Activated CD8-positive, alpha-beta T cell treated with anti-CD3 and anti-CD28 coated beads for 36 hours (primary cell): ENCODE measurements around the gene CDC5L. TPM values are rescaled to one million over a fixed set of nuclear protein-coding genes. Genes with fewer than 3 reads are reported as not detected.

ENCODE experiments used
- ATAC-seq: fragments of 200-7000 bp; cut with Tn5 transposase; one replicate; pipeline ENCODE4 v1.10.0; 2021; ENCODE audit warnings: mild to moderate bottlenecking, moderate library complexity
- CTCF ChIA-PET: fragments of 350-600 bp; sonication (Branson Sonifier 250); formaldehyde crosslinking; loops from one replicate; lab custom pipeline; 2021; ENCODE audit warnings: antibody characterized with exemption; lab: Charles Lee
- POLR2A ChIA-PET: fragments of 350-600 bp; sonication (Branson Sonifier 250); formaldehyde crosslinking; loops from one replicate; lab custom pipeline; 2021; ENCODE audit warnings: antibody characterized with exemption; lab: Charles Lee
- DNase-seq: peaks from one replicate; pipeline ENCODE4 v3.0.0-alpha.2; 2020
- H3K27ac Mint-ChIP-seq: one replicate; pipeline ENCODE4 v1.8.0; 2021; ENCODE audit warnings: mild to moderate bottlenecking, mixed read lengths
- H3K27me3 Mint-ChIP-seq: one replicate; pipeline ENCODE4 v1.8.0; 2021; ENCODE audit warnings: mixed read lengths
- H3K36me3 Mint-ChIP-seq: one replicate; pipeline ENCODE4 v1.8.0; 2021; ENCODE audit warnings: low read depth, mixed read lengths
- H3K4me1 Mint-ChIP-seq: one replicate; pipeline ENCODE4 v1.8.0; 2021; ENCODE audit warnings: low read depth, mixed read lengths
- H3K4me3 Mint-ChIP-seq: one replicate; pipeline ENCODE4 v1.8.0; 2021; ENCODE audit warnings: mild to moderate bottlenecking, moderate library complexity, mixed read lengths
- H3K9me3 Mint-ChIP-seq: one replicate; pipeline ENCODE4 v1.8.0; 2021; ENCODE audit warnings: mixed read lengths
- CTCF ChIP-seq: fragments of 200-600 bp; IDR thresholded peaks from one replicate; pipeline ENCODE4 v1.8.0; 2022; ENCODE audit warnings: antibody characterized with exemption, mild to moderate bottlenecking
- intact Hi-C: fragments of 100-400 bp; cut with micrococcal nuclease; formaldehyde crosslinking; loops from one replicate; pipeline ENCODE4 v1.10.0; 2022
- total RNA-seq, 2 experiments: library from RNA; stranded (reverse); gene quantifications; one replicate each; pipeline ENCODE4 v1.2.3, GENCODE V29; 2021

Gene CDC5L
- total RNA-seq, 2 experiments from 2014 or later, result 20.4 to 21.4 TPM

GRCh38 chr6:44422531-44422930 is 35.0 kb downstream of the CDC5L start:
- no peak for ATAC-seq
- ChIA-PET CTCF (interaction anchor here (1.1 to 2.3 kb wide), 2 partner anchors 14 to 118 kb away, joined by 3 to 6 read pairs; no protein-coding TSS in a partner anchor), POLR2A (no interaction called here)

GRCh38 chr6:44423306-44423705 is 35.8 kb downstream of the CDC5L start:
- H3K27ac Mint-ChIP-seq, result no peak overlapping the region
- H3K27me3 Mint-ChIP-seq, result no peaks in the 10 kb centered on the region
- no peak overlapping the region for H3K4me3 Mint-ChIP-seq
- H3K9me3 Mint-ChIP-seq, result no peaks in the 10 kb centered on the region
- ChIA-PET POLR2A (no interaction called here), CTCF (interaction anchor here (1.1 to 2.3 kb wide), 2 partner anchors 14 to 118 kb away, joined by 3 to 6 read pairs; no protein-coding TSS in a partner anchor)
- intact Hi-C loops, result no loop called here
- no peak for TF ChIP-seq CTCF
- ATAC-seq (no peak), DNase-seq (no peak)
- H3K4me1 Mint-ChIP-seq, result no peaks in the 10 kb centered on the region
- H3K36me3 Mint-ChIP-seq, result peaks cover 26% of the 10 kb centered on the region

More at GRCh38 chr6:44422531-44422930, 35.0 kb downstream of the CDC5L start:
- Mint-ChIP-seq H3K27ac (no peak overlapping the region), H3K4me1 (no peaks in the 10 kb centered on the region), H3K36me3 (peaks cover 28% of the 10 kb centered on the region), H3K4me3 (no peak overlapping the region), H3K9me3 (no peaks in the 10 kb centered on the region), H3K27me3 (no peaks in the 10 kb centered on the region)
- DNase-seq, result no peak
- TF ChIP-seq CTCF, result no peak
- intact Hi-C loops, result no loop called here

GRCh38 chr6:44425951-44426350 is 38.4 kb downstream of the CDC5L start:
- CTCF ChIA-PET, result interaction anchor here (0.6 to 1.3 kb wide), 2 partner anchors 28 to 37 kb away, joined by 3 to 4 read pairs; no protein-coding TSS in a partner anchor
- no peak overlapping the region for H3K27ac Mint-ChIP-seq
- no peak overlapping the region for H3K4me3 Mint-ChIP-seq
- intact Hi-C loops, result no loop called here
- no peak for DNase-seq
- H3K9me3 Mint-ChIP-seq, result no peaks in the 10 kb centered on the region
- POLR2A ChIA-PET, result no interaction called here
- no peak for ATAC-seq
- peaks cover 31% of the 10 kb centered on the region for H3K36me3 Mint-ChIP-seq
- no peaks in the 10 kb centered on the region for H3K27me3 Mint-ChIP-seq
- H3K4me1 Mint-ChIP-seq, result no peaks in the 10 kb centered on the region
- no peak for TF ChIP-seq CTCF

GRCh38 chr6:44428682-44429081 is 41.2 kb downstream of the CDC5L start:
- H3K9me3 Mint-ChIP-seq, result no peaks in the 10 kb centered on the region
- no peaks in the 10 kb centered on the region for H3K27me3 Mint-ChIP-seq
- peaks cover 4% of the 10 kb centered on the region for H3K4me1 Mint-ChIP-seq
- no peak for TF ChIP-seq CTCF
- H3K27ac Mint-ChIP-seq, result no peak overlapping the region
- intact Hi-C loops, result no loop called here
- peaks cover 35% of the 10 kb centered on the region for H3K36me3 Mint-ChIP-seq
- CTCF ChIA-PET, result interaction anchor here (1.0 to 2.2 kb wide), 6 partner anchors 8 to 47 kb away, joined by 3 to 9 read pairs (median 6); no protein-coding TSS in a partner anchor
- no peak for ATAC-seq
- no peak for DNase-seq
- POLR2A ChIA-PET, result interaction anchor here (1.0 to 1.6 kb wide), 3 partner anchors 25 to 40 kb away, joined by 3 read pairs; no protein-coding TSS in a partner anchor
- H3K4me3 Mint-ChIP-seq, result no peak overlapping the region

- DNase-seq, result no peak
- Mint-ChIP-seq H3K9me3 (no peaks in the 10 kb centered on the region), H3K27me3 (no peaks in the 10 kb centered on the region), H3K4me1 (peaks cover 11% of the 10 kb centered on the region), H3K36me3 (peaks cover 39% of the 10 kb centered on the region), H3K27ac (no peak overlapping the region), H3K4me3 (no peak overlapping the region)
- intact Hi-C loops, result no loop called here
- POLR2A ChIA-PET, result no interaction called here
- CTCF ChIA-PET, result interaction anchor here (0.6 to 2.3 kb wide), 4 partner anchors 21 to 101 kb away, joined by 3 to 14 read pairs (median 8); no protein-coding TSS in a partner anchor
- no peak for ATAC-seq
- no peak for TF ChIP-seq CTCF
These were observed 42.8 kb downstream of the CDC5L start for GRCh38 chr6:44430326-44430725.
